Stimulated activated CD4-positive, alpha-beta T cell treated with anti-CD3 and anti-CD28 coated beads, TNF-alpha, amount 100 ng/mL, for 48 hours (primary cell): ENCODE data around the gene TAP1.

Source experiments
- DNase-seq, 3 donors: peaks; one replicate each; pipeline ENCODE4 v3.0.0-alpha.2; 2020; ENCODE audit warnings: low read depth in 3 of 3

Gene TAP1

GRCh38 chr6:32865724-32866443 is 12.4 kb upstream of the TAP1 start:
- DNase-seq = no peak

GRCh38 chr6:32862725-32863124 is 9.2 kb upstream of the TAP1 start:
- DNase-seq = no peak

- no peak for DNase-seq
These were observed 7.2 kb upstream of the TAP1 start for GRCh38 chr6:32860674-32861073.

DNA sequence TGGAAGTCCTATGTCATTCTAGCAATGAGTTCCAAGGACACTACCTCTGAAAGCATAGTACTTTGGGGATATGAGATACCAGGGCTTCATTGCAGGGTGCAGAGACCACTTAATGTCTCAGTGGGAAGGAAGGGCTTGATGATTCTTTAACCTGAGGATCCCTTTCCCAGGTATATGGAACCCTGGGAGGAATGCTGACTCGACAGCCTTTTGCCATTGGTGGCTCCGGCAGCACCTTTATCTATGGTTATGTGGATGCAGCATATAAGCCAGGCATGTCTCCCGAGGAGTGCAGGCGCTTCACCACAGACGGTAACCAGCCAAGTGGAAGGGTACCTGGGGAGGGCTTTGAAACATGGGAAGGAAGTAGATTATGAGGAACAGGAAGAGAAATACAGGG is 4.7 kb upstream of the TAP1 start:
- no peak for DNase-seq

- no peak for DNase-seq
These were observed 3.8 kb upstream of the TAP1 start for GRCh38 chr6:32857156-32857891.

- no peak for DNase-seq
These were observed 2.1 kb upstream of the TAP1 start for GRCh38 chr6:32855467-32856174.

- peak in 1 of 3 donors; percentile 47 for DNase-seq
These were observed 1.1 kb upstream of the TAP1 start for GRCh38 chr6:32854376-32855178.

DNA sequence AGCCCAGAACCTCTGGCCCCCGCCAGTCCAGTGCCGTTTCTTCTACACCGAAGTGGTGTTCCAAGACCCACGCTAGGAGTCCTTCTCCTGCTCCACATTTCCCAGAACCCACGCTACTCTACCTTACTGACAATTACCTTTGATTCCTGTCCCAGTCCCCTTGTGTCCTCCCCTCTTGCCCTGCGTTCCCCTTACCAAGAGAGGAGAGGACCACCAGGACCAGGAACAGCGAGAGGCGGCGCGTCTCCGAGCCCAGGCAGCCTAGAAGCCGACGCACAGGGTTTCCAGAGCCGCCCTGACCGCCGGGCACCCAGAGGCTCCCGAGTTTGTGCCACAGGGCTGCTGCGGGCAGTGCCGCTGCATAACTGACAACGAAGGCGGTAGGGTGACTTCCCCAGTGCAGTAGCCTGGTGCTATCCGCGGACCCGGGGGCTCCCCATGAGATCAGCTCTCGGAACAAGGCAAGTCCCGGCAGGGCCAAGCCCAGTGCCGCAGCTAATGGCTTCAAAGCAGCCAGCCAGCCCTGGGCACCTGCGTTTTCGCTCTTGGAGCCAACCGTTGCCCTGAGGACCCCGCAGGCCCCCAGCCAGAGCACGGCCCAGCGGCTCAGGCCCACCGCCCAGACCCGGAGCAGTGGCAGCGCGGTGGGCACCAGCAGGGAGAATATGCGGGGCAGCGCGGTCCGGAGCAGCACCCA is 512 bp downstream of the TAP1 start:
- peak in 2 of 3 donors; percentile 41 to 44 for DNase-seq

DNA sequence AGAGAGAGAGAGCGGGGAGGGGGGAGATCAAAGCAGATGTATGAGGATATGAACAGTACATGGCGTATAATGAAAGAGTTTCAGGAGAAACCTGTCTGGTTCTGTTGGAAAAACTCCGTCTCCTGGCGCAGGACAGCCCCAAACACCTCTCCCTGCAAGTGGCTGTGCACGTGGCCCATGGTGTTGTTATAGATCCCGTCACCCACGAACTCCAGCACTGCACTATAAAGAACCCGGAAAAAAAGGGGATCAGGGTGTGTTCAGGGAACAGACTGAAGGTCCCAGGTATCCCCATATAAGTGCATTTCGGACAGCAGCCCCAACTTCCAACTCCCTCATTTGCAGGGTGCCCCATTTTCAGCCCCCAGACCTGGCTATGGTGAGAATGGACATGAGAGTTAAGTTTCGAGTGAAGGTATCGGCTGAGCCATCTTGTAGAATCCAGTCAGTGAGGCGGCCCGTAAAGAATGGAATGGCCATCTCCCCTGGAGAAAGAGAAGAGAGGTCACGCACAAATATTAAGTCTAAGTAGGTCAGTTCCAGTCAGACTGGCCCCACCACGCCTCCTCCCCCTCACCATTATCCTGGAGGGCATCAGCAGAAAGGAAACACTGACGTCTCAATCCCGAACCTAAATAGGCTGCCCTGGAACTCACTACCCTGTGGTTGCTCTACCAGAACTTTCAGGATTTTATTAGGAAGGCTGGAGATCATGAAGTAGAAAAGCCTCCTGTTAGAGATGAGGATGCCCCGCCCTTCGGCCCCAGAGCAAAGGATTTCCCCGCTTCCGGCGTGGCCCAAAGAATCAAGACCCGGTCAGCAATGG is 1.3 kb downstream of the TAP1 start:
- no peak for DNase-seq

GRCh38 chr6:32851025-32851424 is 2.5 kb downstream of the TAP1 start:
- no peak for DNase-seq

DNA sequence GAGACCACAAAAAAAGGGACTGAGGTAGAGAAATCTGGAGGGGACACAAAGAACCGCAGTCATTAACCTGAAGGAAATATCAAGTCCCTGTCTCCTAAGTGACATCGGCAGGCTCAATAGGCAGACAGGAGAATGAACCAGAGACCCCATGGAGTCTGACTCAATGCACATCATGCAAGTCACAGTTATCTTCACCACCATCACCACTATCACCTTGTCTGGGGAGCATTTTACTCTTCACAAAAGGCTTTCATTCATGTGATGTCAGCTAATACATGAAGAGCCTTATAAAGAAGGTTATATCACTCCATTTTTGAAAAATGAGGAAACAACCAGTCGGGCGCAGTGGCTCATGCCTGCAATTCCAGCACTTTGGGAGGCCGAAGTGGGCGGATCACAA is 4.4 kb downstream of the TAP1 start:
- DNase-seq = no peak

DNA sequence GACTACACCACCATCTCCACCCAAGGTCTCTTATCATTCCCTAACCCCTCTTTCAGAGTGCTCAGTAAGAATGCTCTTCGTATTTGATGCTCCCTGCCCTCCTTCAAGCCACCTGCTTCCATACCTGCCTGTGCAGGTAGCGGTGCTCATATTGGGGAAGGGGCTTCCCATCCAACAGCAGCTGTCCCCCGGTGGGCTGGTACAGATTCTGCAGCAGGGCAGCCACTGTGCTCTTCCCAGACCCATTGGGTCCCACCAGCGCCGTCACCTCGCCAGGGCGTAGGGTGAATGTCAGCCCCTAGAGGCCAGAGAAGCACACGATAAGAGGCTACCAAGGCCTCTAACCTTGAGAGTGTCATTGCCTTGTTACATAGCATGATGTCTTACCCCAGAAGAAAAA is 5.7 kb downstream of the TAP1 start:
- no peak for DNase-seq

DNA sequence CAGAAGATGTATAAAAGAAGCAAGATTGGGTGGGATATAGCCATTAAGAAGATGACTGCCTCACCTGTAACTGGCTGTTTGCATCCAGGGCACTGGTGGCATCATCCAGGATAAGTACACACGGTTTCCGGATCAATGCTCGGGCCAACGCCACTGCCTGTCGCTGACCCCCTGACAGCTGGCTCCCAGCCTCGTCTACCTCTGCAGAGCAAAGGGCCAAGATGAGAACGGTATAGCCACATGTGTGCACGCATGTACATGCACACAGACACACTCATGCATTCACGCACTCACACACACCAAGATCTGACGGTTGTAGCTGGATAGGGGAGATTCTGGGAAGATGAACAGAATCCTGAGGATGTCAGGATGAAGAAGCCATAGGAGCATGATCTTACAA is 6.5 kb downstream of the TAP1 start:
- DNase-seq = no peak

DNA sequence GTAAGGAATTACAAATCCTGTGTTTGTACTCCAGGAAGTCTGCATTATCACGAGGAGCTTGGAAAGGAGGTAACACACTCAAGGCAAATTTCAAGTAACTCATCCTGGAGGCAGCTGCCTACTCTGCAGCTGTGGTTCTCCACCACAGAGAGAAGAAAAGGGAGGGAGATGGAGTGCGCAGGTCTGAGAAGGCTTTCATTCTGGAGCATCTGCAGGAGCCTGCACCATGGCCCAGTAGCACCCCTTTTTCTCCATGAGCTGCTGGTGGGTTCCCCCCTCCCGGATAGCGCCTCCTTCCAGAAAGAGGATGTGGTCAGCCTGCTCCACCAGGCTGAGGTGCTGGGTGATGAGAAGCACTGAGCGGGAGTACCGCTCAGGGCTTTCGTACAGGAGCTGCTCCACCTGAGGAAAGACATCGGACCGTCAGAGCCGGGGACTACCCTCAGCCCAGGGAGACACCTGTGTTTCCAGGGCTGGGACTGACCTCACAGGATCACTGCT is 8.1 kb downstream of the TAP1 start:
- no peak for DNase-seq

GRCh38 chr6:32844839-32845383 is 8.6 kb downstream of the TAP1 start:
- no peak for DNase-seq

- DNase-seq = peak; percentile 94 to 99 (median 95)
These were observed 9.3 kb downstream of the TAP1 start, which contains the start of gene PSMB8 for GRCh38 chr6:32843979-32844838. Gene PSMB8, minus strand, starts transcription at chr6:32844047. Its CDS starts 51 bp downstream, at chr6:32843996.

GRCh38 chr6:32843331-32843978 is 10.0 kb downstream of the TAP1 start:
- no peak for DNase-seq

- no peak for DNase-seq
These were observed 10.8 kb downstream of the TAP1 start for GRCh38 chr6:32842690-32843089.
